HG03066 (cell line): Measurements from ENCODE around the gene TTC28.
"Not testable (repeated sequence)": the region's sequence is repeated elsewhere in the genome, so short reads cannot be mapped to it uniquely, and the experiment has no call there.

Experiments
- ATAC-seq: cut with Tn5 transposase; IDR thresholded peaks from one replicate; pipeline ENCODE4 v1.9.1; 2021; ENCODE audit warnings: low read depth; ENCODE audit not compliant: unreplicated experiment

TTC28 gene

DNA sequence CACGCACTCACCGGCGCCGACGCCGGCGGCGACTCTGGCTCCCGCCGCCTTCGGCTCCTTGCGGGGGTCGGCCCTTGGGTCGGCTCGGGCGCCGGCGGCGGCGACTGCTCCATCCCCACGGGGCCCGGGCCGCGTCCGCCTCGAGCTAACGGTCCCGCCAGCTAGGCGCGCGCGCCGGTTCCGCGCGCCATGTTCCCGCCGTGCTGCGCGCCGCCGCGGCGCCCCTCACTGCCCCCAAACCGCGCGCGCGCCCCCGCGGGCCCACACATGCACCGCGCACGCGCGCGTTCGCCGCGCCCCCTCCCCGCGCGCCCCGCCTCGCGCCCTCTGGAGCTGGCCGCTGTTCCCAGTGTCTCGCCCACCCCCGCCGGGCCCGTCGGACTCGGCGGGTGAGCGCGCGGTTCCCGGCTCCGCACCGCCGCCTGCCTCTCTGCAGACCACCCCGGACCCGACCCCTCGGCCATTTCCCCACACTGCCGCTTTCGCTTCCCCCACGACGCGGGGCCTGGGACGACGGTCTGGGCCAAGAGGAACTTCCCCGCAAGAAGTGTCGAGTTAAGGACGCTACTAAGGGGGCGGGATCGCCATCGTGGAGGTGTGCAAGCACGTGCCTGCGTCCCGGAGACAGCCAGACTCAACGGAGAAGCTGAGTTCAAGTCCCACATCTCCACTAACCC is at the start of gene TTC28:
TTC28 (minus strand) TSS at position 230 of the 677 bp plus-strand sequence; CDS start at position 113, 117 bp downstream.
- ATAC-seq = not testable (repeated sequence)

DNA sequence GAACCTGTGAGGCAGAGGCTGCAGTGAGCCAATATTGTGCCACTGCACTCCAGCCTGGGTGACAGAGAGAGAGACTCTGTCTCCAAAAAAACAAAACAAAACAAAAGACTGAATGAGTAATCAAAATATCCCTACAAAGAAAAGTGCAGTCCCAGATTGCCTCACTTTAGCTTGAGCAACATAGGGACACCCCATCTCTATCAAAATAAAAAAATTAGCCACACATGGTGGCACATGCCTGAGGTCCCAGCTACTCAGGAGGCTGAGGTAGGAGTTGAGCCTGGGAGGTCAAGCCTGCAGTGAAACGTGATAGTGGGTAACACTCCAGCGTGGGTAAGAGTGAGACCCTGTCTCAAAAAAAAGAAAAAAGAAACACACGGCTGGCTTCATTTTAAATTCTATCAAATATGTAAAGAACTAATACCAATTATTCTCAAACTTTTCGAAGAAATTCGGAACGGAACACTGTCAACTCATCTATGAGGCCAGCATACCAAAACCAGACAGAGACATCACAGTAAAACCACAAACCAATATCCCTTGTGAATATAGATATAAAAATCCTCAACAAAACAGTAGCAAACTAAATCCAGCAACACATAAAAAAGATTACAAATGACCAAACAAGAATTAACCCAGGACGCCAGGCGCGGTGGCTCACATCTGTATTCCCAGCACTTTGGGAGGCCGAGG is 49.1 kb upstream of the TTC28 start:
- no peak for ATAC-seq

- ATAC-seq = no peak
Observed at GRCh38 chr22:28728002-28728401, 48.4 kb upstream of the TTC28 start.

DNA sequence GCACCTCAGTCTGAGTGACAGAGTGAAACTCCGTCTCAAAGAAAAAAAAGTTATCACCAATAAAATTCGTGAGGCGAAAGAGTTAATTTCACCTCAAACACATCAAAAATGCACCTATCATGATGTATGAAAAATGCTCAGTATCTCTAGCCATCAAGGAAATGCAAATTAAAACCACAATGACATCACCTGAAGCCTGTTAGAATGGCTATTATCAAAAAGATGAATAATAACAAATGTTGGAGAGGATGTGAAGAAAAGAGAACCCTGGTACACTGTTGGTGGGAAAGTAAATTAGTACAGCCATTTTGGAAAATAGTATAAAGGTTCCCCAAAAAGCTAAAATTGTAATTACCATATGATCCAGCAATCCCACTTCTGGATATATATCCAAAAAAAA is 38.4 kb upstream of the TTC28 start:
- no peak for ATAC-seq

DNA sequence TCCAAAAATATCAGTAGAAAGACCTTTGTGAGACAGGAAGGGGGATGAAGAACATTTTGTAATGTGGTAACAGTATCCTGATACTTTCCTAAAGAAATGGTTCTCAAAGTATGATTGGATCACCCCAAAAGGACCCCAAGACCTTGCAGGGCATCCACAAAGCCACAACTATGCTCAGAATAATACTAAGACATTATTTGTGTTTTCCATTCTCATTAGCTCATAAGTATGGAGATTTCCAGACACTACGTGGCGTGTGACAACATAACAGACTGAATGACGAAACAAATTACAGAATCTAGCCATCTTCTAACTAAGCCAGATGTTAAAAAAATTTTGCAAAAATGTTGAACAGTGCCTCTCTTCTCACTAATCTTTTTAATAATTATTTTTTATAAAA is 37.0 kb upstream of the TTC28 start:
- no peak for ATAC-seq

DNA sequence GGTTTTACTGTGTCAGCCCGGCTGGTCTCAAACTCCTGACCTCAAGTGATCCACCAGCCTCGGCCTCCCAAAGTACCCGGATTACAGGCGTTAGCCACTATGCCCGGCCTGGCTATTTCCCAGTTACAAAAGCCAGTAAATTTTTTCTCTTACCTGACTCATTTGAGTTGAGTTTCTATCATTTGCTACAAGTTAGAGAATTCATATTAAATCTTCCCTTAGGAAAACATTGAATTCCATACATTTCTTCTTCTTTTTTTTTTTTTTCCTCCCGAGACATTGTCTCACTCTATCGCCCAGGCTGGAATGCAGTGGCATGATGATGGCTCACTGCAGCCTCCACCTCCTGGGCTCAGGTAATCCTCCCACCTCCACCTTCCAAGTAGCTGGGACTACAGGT is 36.0 kb upstream of the TTC28 start:
- ATAC-seq = no peak

DNA sequence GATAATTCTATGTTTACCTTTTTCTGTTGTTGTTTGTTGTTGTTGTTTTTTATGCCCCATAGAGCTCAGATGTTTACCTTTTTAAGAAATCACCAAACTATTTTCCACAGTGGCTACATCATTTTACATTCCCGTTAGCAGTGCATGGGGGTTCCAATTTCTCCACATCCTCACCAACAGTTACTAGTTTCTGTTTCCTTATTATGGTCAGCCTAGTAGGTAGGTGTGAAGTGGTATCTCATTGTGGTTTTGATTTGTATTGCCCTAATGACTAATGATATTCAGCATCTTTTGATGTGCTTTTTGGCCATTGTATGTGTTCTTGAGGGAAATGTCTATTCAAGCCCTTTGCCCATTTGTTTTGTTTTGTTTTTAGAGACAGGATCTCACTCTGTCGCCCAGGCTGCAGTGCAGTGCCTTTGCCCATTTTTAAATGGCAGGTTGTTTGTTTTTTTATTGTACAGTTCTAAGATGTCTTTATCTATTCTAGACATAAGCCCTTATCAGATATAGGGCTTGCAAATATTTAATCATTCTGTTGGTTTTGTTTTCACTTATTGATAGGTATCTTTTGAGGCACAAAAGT is 34.5 kb upstream of the TTC28 start:
- no peak for ATAC-seq

GRCh38 chr22:28711820-28712777 is 32.5 kb upstream of the TTC28 start:
- ATAC-seq = no peak

GRCh38 chr22:28711341-28711740 is 31.7 kb upstream of the TTC28 start:
- ATAC-seq = no peak

GRCh38 chr22:28710576-28711191 is 31.0 kb upstream of the TTC28 start:
- no peak for ATAC-seq

DNA sequence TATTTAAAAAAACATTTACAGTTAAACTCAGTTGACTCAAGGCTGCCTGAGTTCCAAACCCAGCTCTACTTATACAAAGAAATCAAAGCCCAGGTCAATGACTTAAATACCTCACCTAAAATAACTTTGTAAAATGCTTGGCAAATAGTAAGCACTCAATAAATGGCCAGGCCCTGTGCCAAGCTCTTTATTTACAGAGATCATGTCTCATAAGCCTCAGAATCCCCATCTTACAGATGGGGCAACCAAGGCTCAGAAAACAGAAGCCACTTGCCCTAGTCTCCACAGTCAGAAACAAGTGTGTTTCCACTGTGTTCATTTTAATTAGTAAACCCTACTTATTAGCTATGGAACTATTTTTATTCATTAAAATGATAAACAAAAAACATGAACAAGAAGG is 30.5 kb upstream of the TTC28 start:
- ATAC-seq = no peak

GRCh38 chr22:28706845-28707244 is 27.2 kb upstream of the TTC28 start:
- no peak for ATAC-seq

- no peak for ATAC-seq
Observed at GRCh38 chr22:28703436-28703835, 23.8 kb upstream of the TTC28 start.

DNA sequence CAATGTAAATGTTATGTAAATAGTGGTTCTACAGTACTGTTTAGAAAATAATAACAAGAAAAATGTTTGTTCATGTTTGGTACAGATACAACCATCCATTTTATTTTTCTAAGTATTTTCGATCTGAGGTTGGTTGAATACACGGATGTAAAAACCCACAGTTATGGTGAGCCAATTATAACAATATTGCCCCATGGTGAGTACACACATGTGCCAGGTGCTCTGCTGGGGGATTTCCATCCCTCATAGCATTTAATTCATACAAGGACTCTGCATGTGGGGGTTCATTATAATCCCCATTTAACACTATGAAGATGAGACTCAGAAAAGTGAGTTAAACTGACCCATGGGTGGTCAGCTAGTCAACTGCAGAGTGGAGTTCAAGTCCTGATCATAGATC is 23.3 kb upstream of the TTC28 start:
- no peak for ATAC-seq

DNA sequence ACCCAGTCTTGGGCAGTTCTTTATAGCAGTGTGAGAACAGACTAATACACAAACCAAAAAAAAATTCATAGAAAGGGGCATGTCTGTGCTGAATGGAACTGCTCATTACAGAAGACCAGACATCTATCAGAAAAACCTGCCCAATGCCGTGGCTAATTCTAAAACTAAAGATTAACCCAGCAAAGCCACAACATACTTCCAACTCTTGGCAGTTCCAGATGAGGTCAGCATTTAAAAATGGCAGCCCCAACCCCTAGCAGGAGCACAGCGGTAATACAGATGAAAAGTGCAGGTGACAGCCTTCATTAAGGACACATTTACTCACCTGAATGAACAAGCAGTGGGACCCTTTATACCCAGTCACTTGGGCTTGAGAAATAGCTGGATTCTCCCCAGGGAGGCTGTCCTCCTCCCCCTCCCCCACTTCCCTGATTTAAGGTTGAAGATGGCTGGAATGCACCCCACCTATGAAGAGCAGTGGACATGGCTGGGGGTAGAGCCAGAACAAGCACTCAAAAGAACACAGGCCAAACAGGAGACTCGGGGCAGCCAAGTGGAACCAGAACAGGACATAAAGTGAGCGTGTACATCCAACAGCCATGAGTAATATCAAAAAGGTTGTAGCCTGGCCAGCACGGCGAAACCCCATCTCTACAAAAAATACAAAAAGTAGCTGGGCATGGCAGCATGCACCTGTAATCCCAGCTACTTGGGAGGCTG is 13.6 kb upstream of the TTC28 start:
- ATAC-seq = not testable (repeated sequence)

- ATAC-seq = not testable (repeated sequence)
Observed at GRCh38 chr22:28689796-28690195, 10.2 kb upstream of the TTC28 start.

GRCh38 chr22:28682966-28683365 is 3.3 kb upstream of the TTC28 start:
- ATAC-seq = not testable (repeated sequence)

GRCh38 chr22:28680813-28681490 is 1.3 kb upstream of the TTC28 start:
- ATAC-seq = not testable (repeated sequence)
